Activated CD4-positive, alpha-beta T cell treated with anti-CD3 and anti-CD28 coated beads for 36 hours (primary cell): ENCODE measurements around the gene PBX4. TPM values are rescaled to one million over a fixed set of nuclear protein-coding genes. Genes with fewer than 3 reads are reported as not detected.

Source experiments
- ATAC-seq: fragments of 200-7000 bp; cut with Tn5 transposase; one replicate; pipeline ENCODE4 v1.10.0; 2021; ENCODE audit warnings: mild to moderate bottlenecking, moderate library complexity
- CTCF ChIA-PET: fragments of 350-600 bp; sonication (Branson Sonifier 250); formaldehyde crosslinking; loops from one replicate; lab custom pipeline; 2021; ENCODE audit warnings: antibody characterized with exemption; lab: Charles Lee
- POLR2A ChIA-PET: fragments of 350-600 bp; sonication (Branson Sonifier 250); formaldehyde crosslinking; loops from one replicate; lab custom pipeline; 2021; ENCODE audit warnings: antibody characterized with exemption, inconsistent platforms; lab: Charles Lee
- DNase-seq: peaks from one replicate; pipeline ENCODE4 v3.0.0-alpha.2; 2020
- H3K27ac Mint-ChIP-seq: one replicate; pipeline ENCODE4 v1.8.0; 2021; ENCODE audit warnings: mixed read lengths
- H3K27me3 Mint-ChIP-seq: one replicate; pipeline ENCODE4 v1.8.0; 2021; ENCODE audit warnings: mixed read lengths
- H3K36me3 Mint-ChIP-seq: one replicate; pipeline ENCODE4 v1.8.0; 2021; ENCODE audit warnings: low read depth, mixed read lengths
- H3K4me1 Mint-ChIP-seq: one replicate; pipeline ENCODE4 v1.8.0; 2021; ENCODE audit warnings: mixed read lengths
- H3K4me3 Mint-ChIP-seq: one replicate; pipeline ENCODE4 v1.8.0; 2021; ENCODE audit warnings: mild to moderate bottlenecking, moderate library complexity, mixed read lengths
- H3K9me3 Mint-ChIP-seq: one replicate; pipeline ENCODE4 v1.8.0; 2021; ENCODE audit warnings: low read depth, mixed read lengths
- intact Hi-C, 2 experiments: fragments of 100-400 bp; cut with DNase I in 1 of 2; cut with micrococcal nuclease in 1 of 2; formaldehyde crosslinking; loops; one replicate each; pipeline versions ENCODE4 v1.14.2 to v1.15.1; 2022 to 2024; cut with DNase I, micrococcal nuclease
- total RNA-seq, 2 experiments: library from RNA; stranded (reverse); gene quantifications; one replicate each; pipeline ENCODE4 v1.2.3, GENCODE V29; 2021

PBX4 gene
- total RNA-seq, 2 experiments from 2014 or later: 19.4 to 21.2 TPM

GRCh38 chr19:19635313-19635702, 16.8 kb upstream of the PBX4 start:
- CTCF ChIA-PET: interaction anchor here (0.7 kb wide), 1 partner anchor 44 kb away, joined by 3 read pairs; no protein-coding TSS in a partner anchor
- Mint-ChIP-seq H3K36me3 (peaks cover 49% of the 10 kb centered on the region), H3K4me3 (no peak overlapping the region), H3K27me3 (no peaks in the 10 kb centered on the region), H3K27ac (no peak overlapping the region), H3K4me1 (peaks cover 4% of the 10 kb centered on the region), H3K9me3 (no peaks in the 10 kb centered on the region)
- no peak for DNase-seq
- POLR2A ChIA-PET: no interaction called here
- intact Hi-C loops: no loop called here
- no peak for ATAC-seq

GRCh38 chr19:19634516-19635312, 16.2 kb upstream of the PBX4 start:
- Mint-ChIP-seq H3K4me1 (peaks cover 4% of the 10 kb centered on the region), H3K27ac (no peak overlapping the region), H3K36me3 (peaks cover 45% of the 10 kb centered on the region), H3K4me3 (no peak overlapping the region), H3K27me3 (no peaks in the 10 kb centered on the region), H3K9me3 (no peaks in the 10 kb centered on the region)
- ChIA-PET CTCF (interaction anchor here (0.6 to 0.7 kb wide), 2 partner anchors 102 to 315 kb away, joined by 3 to 4 read pairs; no protein-coding TSS in a partner anchor), POLR2A (no interaction called here)
- intact Hi-C loops: no loop called here
- DNase-seq: no peak
- no peak for ATAC-seq

- no peak for DNase-seq
- H3K9me3 Mint-ChIP-seq: no peaks in the 10 kb centered on the region
- intact Hi-C loops: no loop called here
- ChIA-PET POLR2A (no interaction called here), CTCF (interaction anchor here (0.6 to 0.7 kb wide), 3 partner anchors 23 to 102 kb away, joined by 3 to 4 read pairs (median 3); no protein-coding TSS in a partner anchor)
- H3K27me3 Mint-ChIP-seq: no peaks in the 10 kb centered on the region
- H3K36me3 Mint-ChIP-seq: peaks cover 43% of the 10 kb centered on the region
- ATAC-seq: no peak
- H3K27ac Mint-ChIP-seq: no peak overlapping the region
- H3K4me1 Mint-ChIP-seq: peaks cover 4% of the 10 kb centered on the region
- H3K4me3 Mint-ChIP-seq: no peak overlapping the region
These were observed 15.4 kb upstream of the PBX4 start for GRCh38 chr19:19633711-19634515.

GRCh38 chr19:19632661-19633060, 14.2 kb upstream of the PBX4 start:
- H3K27me3 Mint-ChIP-seq: no peaks in the 10 kb centered on the region
- no peak for DNase-seq
- intact Hi-C loops: no loop called here
- H3K27ac Mint-ChIP-seq: no peak overlapping the region
- H3K4me3 Mint-ChIP-seq: no peak overlapping the region
- no peaks in the 10 kb centered on the region for H3K9me3 Mint-ChIP-seq
- H3K36me3 Mint-ChIP-seq: peaks cover 42% of the 10 kb centered on the region
- peaks cover 10% of the 10 kb centered on the region for H3K4me1 Mint-ChIP-seq
- ATAC-seq: no peak
- POLR2A ChIA-PET: no interaction called here
- CTCF ChIA-PET: no interaction called here

- ATAC-seq: no peak
- Mint-ChIP-seq H3K36me3 (peaks cover 39% of the 10 kb centered on the region), H3K4me3 (no peak overlapping the region), H3K4me1 (peaks cover 22% of the 10 kb centered on the region), H3K27ac (no peak overlapping the region), H3K9me3 (no peaks in the 10 kb centered on the region), H3K27me3 (no peaks in the 10 kb centered on the region)
- ChIA-PET CTCF (interaction anchor here (1.4 kb wide), 1 partner anchor 9 kb away, joined by 3 read pairs; no protein-coding TSS in a partner anchor), POLR2A (no interaction called here)
- intact Hi-C loops: no loop called here
- DNase-seq: no peak
These were observed 12.9 kb upstream of the PBX4 start for GRCh38 chr19:19631346-19631745.

- Mint-ChIP-seq H3K4me1 (peaks cover 27% of the 10 kb centered on the region), H3K36me3 (peaks cover 37% of the 10 kb centered on the region), H3K9me3 (no peaks in the 10 kb centered on the region), H3K4me3 (no peak overlapping the region), H3K27ac (no peak overlapping the region), H3K27me3 (no peaks in the 10 kb centered on the region)
- no peak for DNase-seq
- POLR2A ChIA-PET: interaction anchor here (1.2 kb wide), 1 partner anchor 28 kb away, joined by 3 read pairs; no protein-coding TSS in a partner anchor
- intact Hi-C loops: no loop called here
- CTCF ChIA-PET: no interaction called here
- no peak for ATAC-seq
These were observed 11.9 kb upstream of the PBX4 start for GRCh38 chr19:19630426-19630825.

- DNase-seq: no peak
- no peak overlapping the region for H3K4me3 Mint-ChIP-seq
- H3K4me1 Mint-ChIP-seq: peaks cover 27% of the 10 kb centered on the region
- H3K36me3 Mint-ChIP-seq: peaks cover 35% of the 10 kb centered on the region
- ATAC-seq: no peak
- CTCF ChIA-PET: no interaction called here
- H3K27me3 Mint-ChIP-seq: no peaks in the 10 kb centered on the region
- intact Hi-C loops: no loop called here
- no peaks in the 10 kb centered on the region for H3K9me3 Mint-ChIP-seq
- H3K27ac Mint-ChIP-seq: no peak overlapping the region
- POLR2A ChIA-PET: interaction anchor here (1.2 kb wide), 1 partner anchor 28 kb away, joined by 3 read pairs; no protein-coding TSS in a partner anchor
These were observed 11.6 kb upstream of the PBX4 start for GRCh38 chr19:19630062-19630414.

GRCh38 chr19:19628501-19629134, 10.1 kb upstream of the PBX4 start:
- peak overlapping the region; percentile 76 for H3K27ac Mint-ChIP-seq
- intact Hi-C loops: loop anchor here (1.0 to 5.0 kb wide), 4 partner anchors 15 to 37 kb away; partner anchors contain the start of gene GMIP (in 1 of the 2)
- no peaks in the 10 kb centered on the region for H3K9me3 Mint-ChIP-seq
- H3K36me3 Mint-ChIP-seq: peaks cover 23% of the 10 kb centered on the region
- CTCF ChIA-PET: interaction anchor here (0.6 to 0.9 kb wide), 4 partner anchors 33 to 319 kb away, joined by 3 to 4 read pairs (median 3); no protein-coding TSS in a partner anchor
- peak overlapping the region; percentile 63 for H3K4me3 Mint-ChIP-seq
- ATAC-seq (peak; percentile 52), DNase-seq (peak; percentile 77)
- no peaks in the 10 kb centered on the region for H3K27me3 Mint-ChIP-seq
- peaks cover 23% of the 10 kb centered on the region for H3K4me1 Mint-ChIP-seq
- POLR2A ChIA-PET: no interaction called here

- ATAC-seq (peak; percentile 74), DNase-seq (peak; percentile 81)
- POLR2A ChIA-PET: interaction anchor here (0.7 kb wide), 1 partner anchor 222 kb away, joined by 3 read pairs; the partner anchor contains the start of gene GATAD2A
- H3K4me1 Mint-ChIP-seq: peaks cover 23% of the 10 kb centered on the region
- CTCF ChIA-PET: interaction anchor here (0.6 to 1.0 kb wide), 6 partner anchors 25 to 320 kb away, joined by 3 to 4 read pairs (median 3); no protein-coding TSS in a partner anchor
- H3K36me3 Mint-ChIP-seq: peaks cover 17% of the 10 kb centered on the region
- peak within 1 kb of the TSS; percentile 79 for H3K27ac Mint-ChIP-seq
- H3K27me3 Mint-ChIP-seq: no peaks in the 10 kb centered on the region
- H3K9me3 Mint-ChIP-seq: no peaks in the 10 kb centered on the region
- peak within 1 kb of the TSS; percentile 80 for H3K4me3 Mint-ChIP-seq
- intact Hi-C loops: loop anchor here (1.0 to 5.0 kb wide), 4 partner anchors 15 to 37 kb away; partner anchors contain the start of gene GMIP (in 1 of the 2)
These were observed 9.4 kb upstream of the PBX4 start, which contains the start of gene LPAR2 for GRCh38 chr19:19627621-19628500. Gene LPAR2, minus strand, starts transcription at chr19:19628220. Its CDS starts 945 bp downstream, at chr19:19627275.
